NCI-H187 (cell line): ENCODE measurements around the gene RBPJ.

Experiments
- DNase-seq, 2 experiments: peaks; one replicate each; lab custom pipeline; 2025; lab: John Stamatoyannopoulos, UW

The RBPJ gene

DNA sequence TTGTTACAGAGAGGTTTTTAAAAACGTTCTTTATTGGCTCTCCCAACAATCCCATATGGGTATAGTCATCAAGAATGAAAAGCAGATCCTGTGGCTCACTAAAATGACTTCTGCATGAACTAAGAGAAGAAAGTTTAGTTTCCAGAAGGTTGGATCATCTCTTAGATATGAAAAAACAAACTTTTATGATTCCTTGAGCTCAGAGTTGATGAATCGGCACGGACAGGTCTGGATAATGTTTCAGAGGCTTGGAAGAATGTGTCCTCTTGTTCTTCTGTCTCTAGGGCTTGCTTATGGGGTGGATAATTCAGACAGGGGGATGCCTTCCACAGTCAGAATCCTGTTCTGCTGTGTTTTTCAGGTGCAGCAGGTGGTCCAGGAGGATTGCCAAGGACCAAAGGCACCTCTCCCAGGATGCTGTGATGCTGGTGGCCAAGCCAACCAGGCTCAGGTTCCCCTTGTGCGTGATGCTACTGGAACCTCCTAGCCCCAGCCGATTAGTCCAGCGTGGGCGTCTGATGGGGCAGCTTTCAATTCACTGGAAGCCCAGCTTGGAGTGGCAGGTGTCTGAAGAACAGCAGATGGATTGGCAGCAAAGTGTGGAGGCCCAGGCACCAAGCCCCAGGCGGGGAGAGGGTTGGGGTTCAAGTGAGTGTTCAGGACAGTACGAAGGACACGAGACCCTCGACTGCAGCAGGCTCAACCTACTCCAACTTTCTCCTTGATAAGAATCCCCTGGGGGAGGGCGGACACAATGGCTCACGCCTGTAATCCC, 139.1 kb downstream of the RBPJ start:
- no peak for DNase-seq

DNA sequence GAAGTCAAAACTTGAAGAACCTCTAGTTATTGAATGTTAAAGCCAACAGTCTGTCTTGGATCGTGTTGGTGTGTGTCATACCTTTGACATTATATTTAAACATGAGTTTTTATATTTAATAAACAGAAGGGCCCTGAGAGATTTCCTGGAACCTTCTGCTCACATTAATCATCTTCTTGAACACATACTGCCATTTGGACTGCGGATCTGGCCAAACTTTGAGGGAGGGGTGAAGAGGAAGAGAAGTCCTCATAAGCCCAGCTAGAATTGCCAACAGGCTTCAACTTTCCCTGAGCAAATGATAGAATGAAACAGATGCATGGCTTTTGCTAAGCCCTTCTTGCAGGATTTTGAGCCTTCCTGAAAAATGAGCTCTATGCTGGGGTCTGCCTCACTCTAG, 142.1 kb downstream of the RBPJ start:
- DNase-seq, result no peak

DNA sequence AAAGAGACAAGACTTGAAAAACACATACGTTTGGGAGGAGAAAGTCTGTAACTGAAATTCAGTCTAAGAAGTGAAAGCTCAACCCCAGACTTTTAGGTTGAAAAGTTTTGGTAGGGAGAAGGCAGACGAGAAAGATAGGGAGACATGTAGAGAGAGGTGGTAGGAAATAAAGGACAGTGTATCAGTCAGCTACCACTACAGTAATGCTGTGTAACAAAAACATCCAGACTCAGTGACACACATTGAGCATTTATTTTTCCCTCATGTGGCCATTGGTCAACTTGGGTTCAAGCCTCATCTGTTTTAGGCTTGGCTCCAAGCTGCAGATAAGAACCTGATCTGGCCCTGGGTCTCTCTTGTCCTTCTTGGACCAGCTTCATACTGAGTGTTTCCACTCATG, 142.6 kb downstream of the RBPJ start:
- no peak for DNase-seq

DNA sequence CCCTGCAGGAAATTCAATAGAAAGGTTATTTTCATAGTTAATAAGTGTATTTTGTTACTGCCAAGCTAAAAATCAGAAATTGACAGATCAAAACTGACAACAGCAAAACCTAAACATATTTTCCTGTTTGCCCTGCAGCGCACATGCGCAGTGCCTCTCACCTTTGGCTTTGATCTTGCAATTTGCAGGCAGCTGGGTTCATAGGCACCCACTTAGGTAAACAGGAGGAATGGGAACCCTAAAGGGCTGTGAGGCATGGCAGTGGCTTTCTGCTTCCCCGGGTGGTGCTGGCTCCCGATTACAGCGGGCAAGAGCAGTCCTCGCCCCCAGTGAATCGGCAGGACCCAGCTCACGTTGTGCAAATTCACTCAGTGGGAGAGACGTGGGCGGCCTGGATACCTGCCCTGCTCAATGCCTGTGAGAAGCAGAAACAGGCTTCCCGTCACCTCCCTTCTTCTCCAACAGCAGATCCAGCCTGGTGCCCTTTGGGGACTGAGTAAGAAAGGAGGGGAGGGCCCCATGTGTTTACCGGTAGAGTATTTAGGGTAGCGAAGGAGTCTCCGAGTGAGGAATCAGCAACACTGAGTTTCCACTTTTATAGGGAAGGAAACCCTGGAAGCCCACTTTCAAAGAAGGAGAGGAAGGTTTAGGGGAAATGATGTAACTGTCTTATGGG, 143.7 kb downstream of the RBPJ start:
- no peak for DNase-seq

DNA sequence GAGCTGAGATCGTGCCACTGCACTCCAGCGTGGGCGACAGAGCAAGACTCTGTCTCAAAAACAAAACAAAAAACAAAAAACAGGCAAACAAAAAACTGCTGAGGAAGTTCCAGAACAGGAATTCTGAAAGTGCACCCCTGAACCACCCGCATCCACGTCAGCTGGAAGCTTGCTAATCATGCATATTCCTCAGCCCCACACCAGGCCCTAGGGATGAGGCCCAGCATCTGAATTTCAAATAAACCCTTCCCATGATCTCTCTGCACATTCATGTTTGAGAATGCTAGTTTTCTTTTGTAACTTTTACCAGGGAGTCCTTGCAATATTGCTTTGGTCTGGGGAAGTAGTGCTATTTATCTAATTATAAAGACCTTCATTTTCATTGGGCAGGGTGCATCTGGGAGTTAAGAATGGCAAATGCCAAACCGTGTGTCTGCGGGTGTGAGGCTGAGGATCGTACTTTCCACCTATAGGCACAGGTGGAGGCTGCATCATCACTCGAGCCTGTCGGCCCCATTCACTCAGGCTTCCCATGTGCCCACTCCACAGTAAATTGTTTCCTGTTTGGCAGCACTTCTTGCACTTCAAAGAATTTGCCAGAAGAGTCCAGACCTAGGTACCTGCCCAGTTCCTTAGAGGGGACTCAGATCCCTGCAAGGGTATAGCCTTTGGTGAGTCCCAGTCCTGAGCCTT, 145.9 kb downstream of the RBPJ start:
- no peak for DNase-seq

DNA sequence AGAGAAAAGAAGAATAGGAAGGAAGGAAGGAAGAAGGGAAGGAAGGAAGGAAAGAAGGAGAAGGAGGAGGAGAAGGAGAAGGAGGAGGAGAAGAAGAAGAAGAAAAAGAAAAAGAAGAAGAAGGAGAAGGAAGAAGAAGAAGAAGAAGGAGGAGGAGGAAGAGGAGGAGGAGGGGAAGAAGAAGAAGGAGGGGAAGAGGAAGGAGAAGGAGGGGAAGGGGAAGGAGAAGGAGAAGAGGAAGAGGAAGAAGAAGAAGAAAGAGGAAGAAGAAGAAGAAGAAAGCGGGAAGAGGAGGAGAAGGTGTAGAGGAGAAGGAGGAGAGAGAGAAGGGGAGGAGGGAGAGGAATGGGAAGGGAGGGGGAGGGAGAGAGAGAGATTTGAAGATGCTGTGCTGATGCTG, 146.9 kb downstream of the RBPJ start:
- no peak for DNase-seq

DNA sequence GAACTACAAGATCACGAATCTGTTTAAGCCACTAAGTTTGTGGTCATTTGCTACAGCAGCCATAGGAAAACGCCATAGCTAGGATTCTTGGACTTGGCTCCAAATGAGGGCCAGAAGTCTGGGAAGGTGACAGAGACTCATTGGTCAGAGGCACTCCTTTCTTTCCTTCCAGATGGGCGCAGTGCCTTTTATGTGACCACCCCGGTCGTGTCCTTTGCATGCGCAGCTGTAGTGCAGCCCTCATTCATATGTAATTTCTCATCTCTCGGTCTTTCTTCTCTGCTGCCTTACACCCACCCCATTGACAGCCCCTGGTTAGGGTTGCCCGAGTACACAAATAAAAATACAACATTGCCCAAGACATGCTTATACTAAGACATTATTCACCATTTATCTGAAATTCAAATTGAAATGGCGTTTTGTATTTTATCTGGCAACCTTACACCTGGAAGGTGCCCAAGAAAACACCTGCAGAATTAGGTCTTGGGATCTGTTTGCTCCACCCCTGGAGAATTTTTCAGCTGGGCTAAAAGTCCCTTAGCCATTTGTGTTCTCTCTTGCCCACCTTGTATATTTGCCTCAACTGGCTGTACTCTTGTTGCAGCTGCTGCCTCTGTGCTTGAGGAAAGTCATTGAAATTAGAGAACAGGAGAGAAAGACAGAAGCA, 147.6 kb downstream of the RBPJ start:
- DNase-seq, result no peak

DNA sequence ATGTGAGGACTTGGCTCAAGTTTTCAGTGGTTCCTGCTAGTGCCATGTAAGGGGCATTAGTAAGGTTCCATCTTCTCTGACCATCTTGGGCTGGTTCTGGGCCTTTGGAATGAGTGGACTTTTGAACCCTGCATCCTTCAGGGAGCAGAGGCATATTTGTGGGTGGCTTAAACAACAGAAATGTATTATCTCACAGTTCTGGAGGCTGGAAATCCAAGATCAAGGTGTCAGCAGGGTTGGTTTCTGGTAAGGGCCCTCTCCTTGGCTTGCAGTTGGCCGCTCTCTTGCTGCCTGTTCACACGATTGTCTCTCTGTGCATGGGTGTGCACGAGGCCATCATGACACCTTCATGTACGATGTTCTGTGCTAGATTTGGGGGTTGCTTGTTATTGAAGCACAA, 148.2 kb downstream of the RBPJ start:
- no peak for DNase-seq

DNA sequence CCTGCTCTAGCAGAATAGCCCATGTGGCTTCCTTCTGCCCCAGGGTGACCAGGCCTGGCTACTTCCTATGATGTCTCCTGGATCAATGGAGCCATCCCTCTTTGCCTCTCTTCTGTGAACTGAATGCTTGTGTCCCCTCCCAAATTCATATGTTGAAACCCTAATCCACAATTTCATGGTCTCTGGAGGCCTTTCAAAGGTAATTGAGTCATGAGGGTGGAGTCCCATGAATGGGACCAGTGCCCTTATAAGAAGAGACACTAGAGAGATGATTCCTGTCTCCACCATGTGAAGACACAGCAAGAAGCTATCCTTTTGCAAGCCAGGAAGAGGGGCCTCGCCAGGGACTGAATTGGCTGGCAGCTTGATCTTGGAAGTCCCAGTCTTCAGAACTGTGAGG, 151.1 kb downstream of the RBPJ start:
- no peak for DNase-seq

DNA sequence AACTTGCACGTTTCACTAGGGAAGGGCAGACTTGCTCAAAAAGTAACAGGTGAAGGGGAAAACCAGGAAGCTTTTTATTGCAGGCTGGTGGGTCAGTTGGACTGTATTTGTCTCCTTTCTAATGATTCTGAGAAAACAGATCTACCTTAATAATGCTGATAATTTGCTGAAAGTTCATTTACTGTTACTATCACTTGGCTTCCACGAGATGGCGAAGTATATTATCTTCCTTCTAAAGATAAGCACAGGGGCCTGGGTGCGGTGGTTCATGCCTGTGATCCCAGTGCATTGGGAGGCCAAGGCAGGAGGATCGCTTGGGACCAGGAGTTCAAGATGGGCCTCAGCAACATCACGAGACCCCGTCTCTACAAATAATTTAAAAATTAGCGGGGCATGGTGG, 153.1 kb downstream of the RBPJ start:
- no peak for DNase-seq

DNA sequence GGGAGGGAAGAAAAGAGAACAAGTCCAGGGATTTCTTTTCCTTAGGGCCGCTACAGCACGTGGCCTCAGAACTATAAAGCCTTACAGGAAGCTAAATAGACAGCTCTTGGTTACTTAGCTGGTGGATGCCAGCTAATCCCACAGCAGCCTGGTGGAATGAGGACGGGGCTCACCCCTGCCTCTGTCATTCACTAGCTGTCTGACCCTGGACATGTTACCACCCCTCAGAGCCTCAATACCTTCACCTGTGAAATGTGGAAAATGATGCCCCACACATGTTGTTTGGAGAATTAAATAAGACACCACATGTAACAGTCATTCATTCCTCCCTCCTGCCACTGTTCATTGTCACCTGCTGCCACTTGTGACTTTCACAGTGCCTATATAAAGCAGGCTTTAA, 153.7 kb downstream of the RBPJ start:
- DNase-seq, result no peak

DNA sequence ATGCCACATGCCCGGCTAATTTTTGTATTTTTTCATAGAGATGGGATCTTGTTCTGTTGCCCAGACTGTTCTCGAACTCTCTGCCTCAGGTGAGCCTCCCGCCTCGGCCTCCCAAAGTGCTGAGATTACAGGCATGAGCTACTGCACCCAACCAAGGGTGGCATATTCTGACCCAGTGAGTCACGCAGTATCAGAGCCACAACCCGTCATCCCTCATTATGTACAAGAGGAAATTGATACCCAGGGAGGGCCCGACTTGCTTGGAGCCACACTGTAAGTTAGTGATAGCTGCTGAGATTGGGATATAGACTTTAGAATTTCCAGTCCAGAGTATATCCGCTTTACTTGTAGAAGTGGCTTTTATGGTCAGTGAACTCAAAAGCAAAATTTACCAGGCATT, 154.9 kb downstream of the RBPJ start:
- no peak for DNase-seq

DNA sequence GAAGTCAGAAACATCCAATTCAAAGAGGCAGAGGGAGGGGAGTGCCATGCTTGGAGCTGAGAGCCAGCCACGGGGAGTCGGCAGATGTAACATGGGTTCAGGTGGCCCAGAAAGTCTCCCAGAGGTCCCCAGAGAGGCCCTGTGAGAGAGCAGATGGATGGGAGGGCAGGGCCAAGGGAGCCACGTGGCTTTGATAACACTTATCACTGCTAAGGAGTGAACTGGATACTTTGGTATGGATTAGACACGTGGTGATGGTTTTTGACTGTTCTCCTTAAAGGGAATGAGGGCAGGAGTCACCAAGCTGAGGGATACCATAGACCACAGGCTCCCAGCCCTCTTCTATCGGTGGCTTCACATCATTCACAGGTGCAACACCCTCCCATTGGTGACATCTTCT, 155.7 kb downstream of the RBPJ start:
- DNase-seq, result no peak

DNA sequence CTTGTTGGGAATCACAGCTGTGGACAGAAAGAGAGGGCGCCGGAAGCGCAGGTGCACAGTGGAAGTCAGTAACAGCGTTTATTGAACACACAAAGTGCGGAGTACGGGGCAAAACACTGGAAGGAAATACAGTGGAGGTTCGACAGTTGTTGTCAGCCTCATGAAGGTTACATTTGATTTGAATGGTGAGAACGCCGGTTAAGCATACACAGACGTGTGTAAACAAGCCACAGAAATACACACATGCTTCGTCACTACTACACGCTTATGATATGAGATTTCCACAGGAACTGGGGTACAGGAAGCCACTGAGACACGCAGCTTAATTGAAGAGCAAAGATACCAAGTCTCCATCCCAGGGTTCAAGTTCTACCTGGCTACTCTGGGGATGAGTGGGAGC, 157.5 kb downstream of the RBPJ start:
- no peak for DNase-seq

DNA sequence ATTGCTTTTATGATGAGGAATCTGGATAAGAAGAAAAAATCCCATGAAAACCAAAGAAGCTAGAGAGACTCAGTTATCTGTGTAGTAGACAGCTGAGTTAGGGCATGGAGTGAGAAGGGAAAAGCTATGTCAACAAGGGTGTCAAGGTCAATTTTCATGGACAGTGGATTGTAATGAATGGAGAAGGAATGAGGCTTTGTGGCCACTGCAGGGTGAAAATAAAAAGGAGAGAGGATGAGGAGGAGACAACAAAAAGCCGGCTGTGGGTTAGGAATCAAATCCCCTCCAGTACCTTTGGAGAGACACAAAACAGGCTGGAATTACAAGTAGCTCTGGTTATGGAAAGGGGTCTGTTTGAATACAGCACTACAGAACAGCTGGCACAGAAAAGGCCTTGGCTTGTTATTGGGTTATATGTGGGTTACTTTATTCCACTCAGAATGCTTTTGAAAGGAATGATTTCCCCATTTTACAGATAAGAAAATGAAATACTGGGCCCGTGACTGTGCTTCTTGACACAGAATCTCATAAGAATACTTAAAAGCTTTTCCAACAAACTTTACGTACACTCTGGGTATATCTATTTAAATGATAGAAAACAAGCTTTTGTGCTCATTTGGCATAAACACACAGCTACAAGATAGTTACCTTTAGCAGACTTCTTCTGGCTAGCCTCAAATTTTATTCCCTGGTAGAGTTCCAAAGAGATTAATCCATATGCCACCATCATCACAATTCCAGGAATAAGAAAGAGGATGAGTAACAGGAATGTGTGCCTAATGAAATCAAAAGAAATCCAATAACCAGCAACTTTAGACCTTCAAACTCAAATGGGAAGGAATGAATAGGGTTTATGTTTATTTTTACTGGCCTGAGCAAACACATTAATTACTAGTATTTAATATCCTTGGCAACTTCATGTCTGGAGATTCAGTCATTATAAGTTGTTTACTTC, 162.0 kb downstream of the RBPJ start:
- no peak for DNase-seq

DNA sequence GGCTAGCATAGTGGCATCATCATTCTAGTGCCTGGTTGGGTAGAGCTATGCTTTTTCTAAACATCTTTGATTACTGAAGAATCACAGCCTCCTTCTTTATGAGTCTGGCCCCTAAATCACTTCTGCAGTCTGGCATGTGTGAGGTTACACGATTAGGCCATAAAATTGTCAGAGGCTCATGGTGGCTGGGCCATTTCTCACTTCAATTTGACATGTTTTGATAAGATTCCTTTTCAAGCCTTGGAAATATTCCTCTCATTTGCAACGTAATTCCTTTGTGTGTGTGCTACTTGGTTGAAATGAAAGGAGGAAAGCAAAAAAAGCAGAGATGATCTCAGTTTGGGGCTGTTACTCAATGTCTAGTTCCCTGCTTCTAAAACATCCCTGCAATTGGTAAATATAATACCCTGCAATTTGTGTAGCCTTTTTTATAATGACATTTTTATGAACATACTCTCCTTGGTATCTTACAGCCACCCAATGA, 163.3 kb downstream of the RBPJ start:
- no peak for DNase-seq

DNA sequence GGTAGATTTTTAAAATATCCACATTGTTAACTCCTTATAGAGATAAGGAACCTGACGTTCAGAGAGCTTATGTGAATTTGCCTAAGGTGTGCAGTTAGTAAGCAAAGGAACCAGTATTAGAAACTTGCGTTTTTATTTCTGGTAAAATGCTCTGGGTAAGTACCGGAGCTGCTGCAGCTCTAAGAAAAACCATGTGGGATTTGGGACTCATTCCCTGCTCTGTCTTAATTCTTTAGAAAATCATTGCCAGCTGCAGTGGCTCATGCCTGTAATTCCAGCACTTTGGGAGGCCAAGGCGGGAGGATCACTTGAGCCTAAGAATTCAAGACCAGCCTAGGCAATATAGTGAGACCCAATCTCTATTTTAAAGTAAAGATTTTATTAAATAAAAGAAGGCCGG, 163.7 kb downstream of the RBPJ start:
- DNase-seq, result no peak
